SK-N-MC (cell line): ENCODE data around the gene REEP3.

Experiments used
- EZH2 ChIP-seq: fragments of 200-600 bp; sonication (generic); IDR thresholded peaks from one replicate; pipeline ENCODE4 v1.6.1; 2017; ENCODE audit warnings: antibody characterized with exemption
- FOXP2 ChIP-seq: optimal IDR thresholded peaks from 2 replicates; pipeline ENCODE3; 2011; ENCODE audit warnings: mild to moderate bottlenecking, moderate library complexity; ENCODE audit not compliant: insufficient read depth; ENCODE audit errors: extremely low read length, control extremely low read depth
- POLR2AphosphoS5 ChIP-seq: IDR thresholded peaks from 2 replicates; pipeline ENCODE4 v1.6.1; 2012; ENCODE audit warnings: mild to moderate bottlenecking, low read depth, low read length, borderline replicate concordance

- no peak for TF ChIP-seq EZH2
- TF ChIP-seq POLR2AphosphoS5 = no peak; the same call in 1 of the 2 replicates
- no peak for TF ChIP-seq FOXP2
These were observed 29.4 kb upstream of the REEP3 start for GRCh38 chr10:63491588-63492316.
